Body of pancreas (tissue), 4 donors: ENCODE results near the gene XPR1. TPM values are rescaled to one million over a fixed set of nuclear protein-coding genes. Genes with fewer than 3 reads are reported as not detected.

Experiments
- ATAC-seq: fragments of 150-250 bp; one replicate; pipeline ENCODE4 v1.9.1; 2016
- DNase-seq, 4 donors: peaks; one replicate each; pipeline ENCODE4 v3.0.0-alpha.2; 2019
- H3K27ac ChIP-seq, 4 donors: fragments of 200-600 bp; sonication (generic); 1 replicate in 3 of 4; 2 replicates in 1 of 4; pipeline versions ENCODE4 v1.5.1 to v1.6.1; 2016 to 2019; ENCODE audit warnings: mild to moderate bottlenecking in 1 of 4, mixed read lengths in 1 of 4, moderate library complexity in 1 of 4
- H3K27me3 ChIP-seq, 2 donors: fragments of 200-600 bp; sonication (generic); one replicate each; pipeline ENCODE4 v1.6.0; 2016; ENCODE audit warnings: mild to moderate bottlenecking in 1 of 2
- H3K36me3 ChIP-seq, 2 donors: fragments of 200-600 bp; sonication (generic); replicated peaks in 1 of 2; 2 replicates each; pipeline ENCODE4 v1.5.1; 2016; ENCODE audit warnings: low read depth in 2 of 2; ENCODE audit not compliant: insufficient read depth in 1 of 2
- H3K4me1 ChIP-seq: fragments of 200-600 bp; sonication (generic); one replicate; pipeline ENCODE4 v1.6.0; 2016
- H3K4me3 ChIP-seq, 2 donors: fragments of 200-600 bp; sonication (generic); 1 replicate in 1 of 2; 2 replicates in 1 of 2; pipeline ENCODE4 v1.5.1; 2016 to 2019
- H3K9me3 ChIP-seq, 3 donors: fragments of 200-600 bp; sonication (generic); 1 replicate in 2 of 3; 2 replicates in 1 of 3; pipeline ENCODE4 v1.5.1; 2016
- POLR2A ChIP-seq, 3 donors: fragments of 450-650 bp; IDR thresholded peaks; one replicate each; pipeline ENCODE4 v1.6.1; 2016; ENCODE audit warnings: antibody characterized with exemption in 3 of 3, mild to moderate bottlenecking in 2 of 3
- WGBS, 2 donors: methylation state at CpG; one replicate each; pipeline ENCODE4 v1.1.5; 2017; 5-methylcytosine and 5-hydroxymethylcytosine counted together
- intact Hi-C: fragments of 100-400 bp; cut with DNase I; formaldehyde crosslinking; loops from one replicate; pipeline ENCODE4 v1.15.1; 2023
- total RNA-seq, 2 donors: library from RNA; depleted of rRNA; stranded (reverse); fragments of >200 nt; gene quantifications; one replicate each; pipeline ENCODE4 v1.1.0, GENCODE V29; 2016
- TF ChIP-seq, protein P1 (sequence below), 7 experiments: fragments of 450-650 bp in 4 of 7; fragments of 200-600 bp in 3 of 7; sonication (generic) in 3 of 7; IDR thresholded peaks; one replicate each; pipeline ENCODE4 v1.5.1; 2016 to 2019; ENCODE audit warnings: antibody characterized with exemption in 7 of 7

XPR1 gene
- total RNA-seq, 2 donors from 2014 or later = 11.5 to 13.0 TPM

DNA sequence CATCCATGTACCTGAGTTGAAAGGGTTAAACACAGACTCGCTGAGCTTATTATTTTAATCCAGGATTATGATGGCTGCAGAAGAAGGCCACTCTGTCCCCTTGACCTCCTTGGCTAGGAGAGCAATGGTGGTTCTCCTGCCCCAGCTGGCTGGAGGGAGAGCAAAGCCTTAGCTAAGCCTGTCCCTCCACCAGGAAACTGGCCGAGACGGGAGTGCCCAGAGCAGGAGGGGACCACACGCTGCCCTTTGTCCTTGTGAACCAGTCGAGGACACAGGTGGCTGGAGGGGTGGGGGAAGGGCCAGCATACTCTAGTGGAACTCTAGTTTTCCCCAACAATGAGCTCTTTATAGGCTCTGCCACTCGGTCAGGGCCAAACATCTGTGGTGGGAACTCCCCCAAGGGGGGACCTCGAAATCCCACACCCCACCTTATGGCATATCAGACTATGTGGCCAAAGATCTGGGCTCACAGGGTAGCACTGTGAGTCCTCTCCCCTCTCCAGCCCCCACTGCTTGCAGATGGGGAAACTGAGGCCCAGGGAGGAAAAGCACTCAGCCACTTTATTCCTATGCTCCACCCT, 293.7 kb downstream of the XPR1 start:
- TF ChIP-seq POLR2A (IDR thresholded peaks at IDR 0.05) = no peak
- TF ChIP-seq, protein P1, sequence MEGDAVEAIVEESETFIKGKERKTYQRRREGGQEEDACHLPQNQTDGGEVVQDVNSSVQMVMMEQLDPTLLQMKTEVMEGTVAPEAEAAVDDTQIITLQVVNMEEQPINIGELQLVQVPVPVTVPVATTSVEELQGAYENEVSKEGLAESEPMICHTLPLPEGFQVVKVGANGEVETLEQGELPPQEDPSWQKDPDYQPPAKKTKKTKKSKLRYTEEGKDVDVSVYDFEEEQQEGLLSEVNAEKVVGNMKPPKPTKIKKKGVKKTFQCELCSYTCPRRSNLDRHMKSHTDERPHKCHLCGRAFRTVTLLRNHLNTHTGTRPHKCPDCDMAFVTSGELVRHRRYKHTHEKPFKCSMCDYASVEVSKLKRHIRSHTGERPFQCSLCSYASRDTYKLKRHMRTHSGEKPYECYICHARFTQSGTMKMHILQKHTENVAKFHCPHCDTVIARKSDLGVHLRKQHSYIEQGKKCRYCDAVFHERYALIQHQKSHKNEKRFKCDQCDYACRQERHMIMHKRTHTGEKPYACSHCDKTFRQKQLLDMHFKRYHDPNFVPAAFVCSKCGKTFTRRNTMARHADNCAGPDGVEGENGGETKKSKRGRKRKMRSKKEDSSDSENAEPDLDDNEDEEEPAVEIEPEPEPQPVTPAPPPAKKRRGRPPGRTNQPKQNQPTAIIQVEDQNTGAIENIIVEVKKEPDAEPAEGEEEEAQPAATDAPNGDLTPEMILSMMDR (IDR thresholded peaks at IDR 0.05) = no peak
- Histone ChIP-seq H3K27ac (no peak overlapping the region), H3K4me3 (no peak overlapping the region)

DNA sequence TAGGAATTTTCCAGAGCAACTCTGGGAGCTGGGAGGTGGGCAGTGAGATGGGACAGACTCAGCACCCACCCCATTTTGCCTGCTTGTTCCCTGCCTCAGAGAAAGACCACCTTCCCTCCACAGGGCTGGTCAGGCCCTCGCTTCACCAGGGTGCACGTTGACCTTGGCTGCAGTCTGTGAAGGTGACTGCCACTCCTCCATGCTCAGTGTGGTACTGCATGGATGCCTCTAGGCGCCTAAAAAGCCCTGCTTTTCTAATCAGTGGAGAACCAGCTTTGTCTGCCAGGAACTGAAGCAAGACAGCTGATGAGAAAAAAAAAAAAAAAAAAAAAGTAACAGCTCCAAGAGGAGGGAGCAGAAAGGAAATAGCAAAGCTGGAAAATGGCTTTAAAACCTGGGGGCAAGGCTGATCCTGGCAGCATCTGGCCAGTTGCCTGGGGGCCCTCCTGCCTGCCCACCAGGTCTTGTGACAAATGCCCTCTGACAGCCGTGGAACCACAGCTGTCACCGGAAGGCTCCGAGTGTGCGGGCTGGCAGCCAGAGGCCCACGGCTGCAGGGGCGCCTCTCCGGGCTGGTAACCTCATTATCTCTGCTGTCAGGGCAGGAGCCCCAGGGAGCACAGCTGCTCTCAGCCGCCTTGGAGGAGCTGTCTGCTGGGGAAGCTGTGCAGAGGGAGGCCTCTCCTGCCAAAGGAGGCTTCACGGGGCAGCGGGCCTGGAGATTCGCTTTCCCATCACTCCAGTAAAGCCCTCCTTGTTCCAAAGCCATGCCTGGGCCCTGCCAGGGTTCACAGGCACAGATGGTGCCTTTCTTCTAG, 294.6 kb downstream of the XPR1 start:
- Histone ChIP-seq H3K27ac (peak overlapping the region in 1 of 4 donors; percentile 13), H3K9me3 (no peaks in the 10 kb centered on the region), H3K4me1 (peaks cover 21% of the 10 kb centered on the region), H3K4me3 (no peak overlapping the region), H3K27me3 (no peaks in the 10 kb centered on the region), H3K36me3 (no peaks in the 10 kb centered on the region)
- TF ChIP-seq, protein P1 (IDR thresholded peaks at IDR 0.05) = no peak
- no peak for TF ChIP-seq POLR2A (IDR thresholded peaks at IDR 0.05)
- peak; percentile 23 for ATAC-seq
- WGBS, 2 donors = 51 to 54% methylated on average over 10 to 14 of the region's 14 CpGs
- intact Hi-C loops = no loop called here
- peak in 3 of 4 donors; percentile 31 to 45 (median 37) for DNase-seq

More for the DNA sequence above, 293.7 kb downstream of the XPR1 start:
- no peaks in the 10 kb centered on the region for H3K9me3 ChIP-seq
- DNase-seq = peak in 2 of 4 donors; percentile 23 to 28
- ATAC-seq = peak; percentile 45
- no peaks in the 10 kb centered on the region for H3K27me3 ChIP-seq
- intact Hi-C loops = no loop called here
- H3K4me1 ChIP-seq = peaks cover 21% of the 10 kb centered on the region
- H3K36me3 ChIP-seq = no peaks in the 10 kb centered on the region
- WGBS, 2 donors = 17 to 26% methylated on average over 5 to 7 of the region's 7 CpGs

DNA sequence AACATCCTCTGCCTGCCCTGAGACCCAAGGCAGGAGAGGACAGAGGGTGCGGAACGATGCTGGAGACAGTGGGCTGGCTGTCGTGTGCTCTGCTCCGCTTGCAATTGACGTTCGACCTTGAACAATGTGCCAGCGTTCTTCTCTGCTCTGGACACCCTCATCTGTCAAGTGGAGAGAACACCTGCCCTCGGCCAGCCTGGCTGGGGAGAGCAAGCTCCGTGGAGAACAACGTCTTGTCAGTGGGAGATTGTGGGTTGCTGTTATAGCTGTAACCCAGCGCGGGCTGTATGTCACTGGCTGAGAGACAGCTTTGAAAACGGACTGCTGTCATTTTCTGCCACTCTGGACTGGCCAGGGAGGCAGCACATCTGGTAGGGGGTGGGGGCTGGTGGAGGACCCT, 295.5 kb downstream of the XPR1 start:
- Histone ChIP-seq H3K36me3 (no peaks in the 10 kb centered on the region), H3K27ac (no peak overlapping the region), H3K27me3 (no peaks in the 10 kb centered on the region), H3K4me1 (peaks cover 21% of the 10 kb centered on the region), H3K4me3 (no peak overlapping the region), H3K9me3 (no peaks in the 10 kb centered on the region)
- ATAC-seq (no peak), DNase-seq (no peak)
- no peak for TF ChIP-seq POLR2A (IDR thresholded peaks at IDR 0.05)
- TF ChIP-seq, protein P1 (IDR thresholded peaks at IDR 0.05) = no peak
- intact Hi-C loops = no loop called here
- WGBS, 2 donors = 41 to 43% methylated on average over 11 to 13 of the region's 13 CpGs

DNA sequence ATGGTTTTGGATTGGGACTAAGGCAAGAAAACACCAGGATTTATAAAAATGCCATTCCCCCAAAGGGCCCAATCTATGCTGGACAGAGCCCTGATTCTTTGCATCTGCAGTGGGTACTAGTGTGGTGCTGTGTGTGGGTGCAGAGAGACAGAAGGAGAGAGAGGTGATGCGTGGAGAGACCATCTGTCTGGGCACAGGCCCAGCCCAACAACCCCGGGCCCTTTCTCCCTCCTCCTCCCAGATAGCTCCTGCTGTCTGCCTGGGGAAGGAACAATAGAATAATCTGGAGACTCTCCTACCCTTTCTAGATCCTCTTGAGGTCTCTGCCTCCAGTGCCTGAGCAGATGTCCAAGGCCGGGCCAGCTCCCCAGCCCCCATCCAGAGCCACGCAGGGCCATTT, 296.0 kb downstream of the XPR1 start:
- H3K27me3 ChIP-seq = no peaks in the 10 kb centered on the region
- no peak overlapping the region for H3K27ac ChIP-seq
- peaks cover 21% of the 10 kb centered on the region for H3K4me1 ChIP-seq
- 82 to 83% methylated on average over 2 to 3 of the region's 4 CpGs for WGBS, 2 donors
- H3K4me3 ChIP-seq = no peak overlapping the region
- no peaks in the 10 kb centered on the region for H3K36me3 ChIP-seq
- TF ChIP-seq, protein P1 (IDR thresholded peaks at IDR 0.05) = no peak
- no peak for TF ChIP-seq POLR2A (IDR thresholded peaks at IDR 0.05)
- no peak for ATAC-seq
- intact Hi-C loops = no loop called here
- no peaks in the 10 kb centered on the region for H3K9me3 ChIP-seq
- DNase-seq = peak in 2 of 4 donors; percentile 22 to 31
